ENCODE measurements around the gene FURIN. TPM values are rescaled to one million over a fixed set of nuclear protein-coding genes. Genes with fewer than 3 reads are reported as not detected.

FURIN gene
- total RNA-seq, 1 donor from 2014 or later: 933 TPM

DNA sequence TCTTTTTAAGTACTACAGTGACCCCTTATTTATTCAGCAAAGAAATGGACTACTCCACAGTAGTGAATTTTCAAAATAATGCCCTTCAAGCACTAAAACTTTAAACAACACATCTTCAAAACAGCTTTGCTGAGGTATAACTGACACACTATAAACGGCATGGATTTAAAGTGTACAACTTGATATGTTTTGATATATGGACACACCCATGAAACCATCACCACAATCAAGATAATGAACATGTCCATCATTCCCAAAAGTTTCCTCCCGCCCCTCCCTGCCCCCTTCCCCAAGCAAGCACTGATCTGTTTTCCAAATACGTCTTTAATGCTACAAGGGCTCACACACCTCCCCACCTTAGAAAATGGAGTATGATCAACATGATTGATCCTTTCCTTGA lies 1.6 kb upstream of the FURIN start:
- intact Hi-C loops (cut with micrococcal nuclease): no loop called here

DNA sequence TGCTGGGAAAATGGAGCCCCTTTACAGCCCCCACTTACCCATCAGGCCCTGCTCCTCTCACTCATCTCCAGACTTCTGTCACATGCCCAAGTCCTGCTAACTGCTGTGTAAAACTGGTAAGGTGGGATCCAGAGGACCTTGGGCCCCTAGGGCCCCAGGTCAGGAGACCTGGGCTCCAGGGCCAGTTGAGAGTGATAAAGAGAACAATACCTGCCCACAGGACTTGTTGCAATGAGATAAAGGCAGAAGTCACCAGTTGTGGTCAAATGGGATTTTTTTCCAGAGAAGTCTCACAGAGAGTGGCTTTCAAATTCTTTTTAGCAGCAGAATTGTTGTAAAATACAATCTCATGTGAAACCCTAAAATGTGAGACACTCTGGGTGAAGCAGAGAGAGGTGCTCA lies 753 bp downstream of the FURIN start:
- intact Hi-C loops (cut with micrococcal nuclease): loop anchor here (1.0 to 2.0 kb wide), 3 partner anchors 13 to 39 kb away; no protein-coding TSS in a partner anchor

DNA sequence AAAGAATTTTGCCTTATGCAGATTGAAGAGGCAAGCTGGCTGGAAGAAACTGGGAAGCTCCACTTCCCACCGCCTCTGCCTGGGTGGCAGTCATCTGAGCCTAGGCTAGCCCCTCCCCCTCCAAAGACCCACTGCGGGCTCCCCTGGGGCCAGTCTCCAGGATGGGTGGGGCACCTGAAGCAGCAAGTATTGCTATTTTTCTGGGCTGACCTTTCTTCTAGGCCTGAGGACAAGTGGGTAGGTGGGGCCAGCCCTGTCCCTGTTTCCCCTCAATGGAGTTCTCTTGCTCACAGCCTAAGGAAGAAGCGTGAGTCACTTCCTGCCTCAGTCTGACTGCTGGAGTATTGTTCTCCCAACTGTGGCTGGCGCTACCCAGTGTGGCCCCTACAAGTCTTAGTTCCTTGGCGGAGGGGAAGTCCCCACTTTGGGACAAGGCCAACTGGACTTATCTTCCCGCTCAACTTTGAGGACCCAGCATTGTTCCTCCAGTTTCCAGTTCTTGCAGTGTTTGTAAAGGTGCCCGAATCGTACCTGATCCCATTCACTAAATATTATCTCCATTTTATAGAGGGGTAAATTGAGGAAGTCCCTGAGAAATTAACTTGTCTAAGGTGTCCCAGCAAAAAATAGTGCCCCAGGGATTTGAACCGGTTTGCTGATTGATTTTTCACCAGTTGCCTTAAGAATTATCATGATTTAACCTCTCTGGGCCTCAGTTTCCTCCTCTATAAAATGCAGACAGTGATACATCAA lies 1.4 kb downstream of the FURIN start:
- intact Hi-C loops (cut with micrococcal nuclease): loop anchor here (1.0 to 5.0 kb wide), 7 partner anchors 13 to 221 kb away; partner anchors contain the start of gene HDDC3

DNA sequence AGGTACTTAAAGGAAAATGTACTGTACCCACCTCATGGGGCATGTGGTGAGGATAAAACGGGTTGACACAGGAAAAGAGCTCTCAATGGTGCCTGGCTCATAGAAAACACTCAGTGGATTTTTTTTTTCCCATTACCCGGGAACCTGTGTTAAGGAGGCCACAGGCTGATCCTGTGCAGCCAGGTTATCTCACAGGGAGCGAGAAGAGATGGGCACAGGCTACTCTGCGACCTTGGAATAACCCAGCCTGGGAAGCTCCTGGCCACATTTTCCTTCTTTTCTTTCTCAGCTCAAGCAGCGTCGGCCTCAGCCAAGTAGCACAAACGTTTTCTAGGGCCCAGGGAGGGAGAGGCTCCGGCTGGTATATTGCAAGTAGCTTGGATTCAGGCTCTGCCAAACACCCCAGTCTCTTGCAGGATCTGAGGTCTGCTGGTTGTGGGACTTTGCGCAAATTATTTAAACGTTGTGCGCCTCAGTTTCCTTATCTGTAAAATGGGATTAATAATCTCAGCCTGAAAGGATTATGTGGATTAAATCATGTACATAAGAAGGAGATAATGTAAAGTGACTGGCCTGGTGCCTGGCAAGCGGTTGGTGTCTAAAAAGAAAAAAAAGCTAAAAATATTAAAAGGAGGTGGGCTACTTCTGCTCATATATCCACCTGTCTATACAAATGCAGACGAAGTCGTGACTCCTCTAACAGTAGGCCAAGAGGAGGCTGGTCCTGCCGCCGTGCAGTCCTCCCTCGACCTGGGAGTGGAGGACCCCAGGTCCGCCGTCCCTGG lies 2.2 kb downstream of the FURIN start:
- intact Hi-C loops (cut with micrococcal nuclease): loop anchor here (1.0 to 5.0 kb wide), 4 partner anchors 18 to 222 kb away; partner anchors contain the start of gene HDDC3

DNA sequence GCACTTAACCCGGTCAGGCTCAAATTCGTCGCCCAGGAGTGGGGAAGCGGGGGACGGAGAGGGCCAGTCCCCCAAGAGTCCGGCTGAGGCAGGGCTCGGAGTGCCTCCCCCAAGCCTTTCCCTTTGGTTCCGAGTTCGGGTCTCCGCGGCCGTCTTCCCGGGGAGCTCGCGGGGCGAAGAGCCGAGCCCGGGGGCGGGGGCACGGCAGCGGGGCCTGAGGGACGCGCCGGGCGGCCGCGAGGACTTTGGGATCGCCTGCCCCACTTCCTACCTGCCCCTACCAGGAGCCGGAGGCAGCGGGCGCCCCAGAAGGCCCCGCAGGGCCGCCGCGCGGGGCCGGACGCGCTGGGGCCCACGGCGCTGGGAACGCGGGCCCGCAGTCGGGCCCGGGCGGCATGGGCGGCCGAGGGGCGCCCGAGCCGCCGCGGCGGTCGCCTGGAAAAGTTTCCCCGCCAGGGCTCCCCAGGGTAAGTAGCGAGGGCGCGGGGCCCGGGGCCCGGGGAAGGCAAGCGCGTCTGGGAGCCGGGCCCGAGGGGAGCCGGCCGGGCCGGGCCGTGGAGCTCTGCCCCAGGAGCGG lies 2.8 kb downstream of the FURIN start:
- intact Hi-C loops (cut with micrococcal nuclease): loop anchor here (2.0 to 5.0 kb wide), 2 partner anchors 56 to 61 kb away; partner anchors contain the start of gene HDDC3

DNA sequence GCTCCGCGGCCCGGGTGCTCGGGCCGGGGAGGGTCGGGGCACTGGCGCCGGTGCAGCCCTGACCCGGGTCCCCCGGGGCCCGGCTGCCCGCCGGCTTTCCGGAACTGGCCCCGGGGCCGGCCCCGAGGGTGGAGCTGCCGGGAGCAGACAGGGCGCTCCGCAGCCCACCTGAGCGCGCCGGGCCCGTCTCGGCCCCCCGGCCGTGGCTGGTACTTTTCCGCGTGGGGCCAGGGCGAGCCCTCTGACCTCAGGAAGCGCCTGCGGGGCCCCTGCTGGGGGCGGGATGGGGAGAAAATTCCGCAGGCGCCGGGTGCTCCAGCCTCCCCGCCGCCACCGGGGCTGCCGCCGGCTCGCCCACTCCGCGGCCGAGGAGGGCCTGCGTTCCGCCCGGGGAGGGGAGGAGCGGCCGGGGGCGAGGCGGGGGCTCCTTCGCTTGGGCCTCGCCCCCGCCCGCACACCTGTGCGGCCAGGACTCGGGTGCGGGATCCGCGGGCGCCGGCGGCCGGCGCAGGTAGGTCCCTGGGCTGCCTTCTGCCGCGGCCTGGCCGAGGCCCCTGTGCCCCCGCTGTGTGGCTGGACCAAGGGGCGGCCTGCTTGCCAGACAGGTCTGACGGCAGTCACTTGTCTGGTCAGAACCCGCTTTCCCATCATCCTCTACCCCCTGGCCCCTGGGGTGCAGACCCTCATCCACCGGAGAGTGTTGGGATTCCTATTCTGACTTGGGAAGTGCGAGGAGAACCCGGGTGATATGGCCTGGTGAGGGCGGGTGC lies 3.5 kb downstream of the FURIN start:
- intact Hi-C loops (cut with micrococcal nuclease): loop anchor here (2.0 to 5.0 kb wide), 3 partner anchors 57 to 65 kb away; partner anchors contain the start of gene HDDC3

DNA sequence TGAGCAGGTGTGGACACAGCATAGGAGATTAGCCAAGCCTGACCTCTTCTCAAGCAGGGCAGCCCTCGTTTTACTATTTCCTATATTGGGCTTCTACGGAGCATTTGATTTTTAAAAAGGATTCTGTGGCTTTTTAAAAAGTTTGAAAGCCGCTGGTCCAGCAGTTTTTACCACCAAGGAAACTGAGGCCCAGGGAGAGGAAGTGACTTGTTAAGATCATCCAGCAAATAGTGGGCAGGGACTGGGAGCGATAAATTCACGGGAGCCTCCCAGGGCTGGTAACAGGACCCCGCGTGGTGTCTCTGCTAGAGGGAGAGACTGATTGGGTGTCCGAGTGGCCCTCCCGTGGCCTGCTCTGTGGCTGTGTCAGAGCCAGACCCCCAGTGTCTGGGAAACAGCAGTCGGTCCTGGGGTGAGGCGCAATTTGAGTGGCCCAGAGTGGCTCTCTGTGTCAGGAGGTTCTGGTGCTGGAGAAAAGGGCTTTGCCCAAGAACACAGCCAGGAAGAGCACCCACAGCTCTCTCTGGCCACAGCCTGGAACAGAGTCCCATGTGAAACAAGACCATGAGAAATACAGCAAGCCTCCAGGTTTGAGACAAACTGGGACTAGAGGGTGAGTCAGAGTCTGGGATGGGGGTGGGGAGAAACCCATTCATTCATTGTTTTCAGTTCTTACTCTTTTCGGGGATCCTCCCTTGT lies 4.2 kb downstream of the FURIN start:
- intact Hi-C loops (cut with micrococcal nuclease): loop anchor here (1.0 to 5.0 kb wide), 3 partner anchors 60 to 155 kb away; partner anchors contain the start of genes BLM and HDDC3

DNA sequence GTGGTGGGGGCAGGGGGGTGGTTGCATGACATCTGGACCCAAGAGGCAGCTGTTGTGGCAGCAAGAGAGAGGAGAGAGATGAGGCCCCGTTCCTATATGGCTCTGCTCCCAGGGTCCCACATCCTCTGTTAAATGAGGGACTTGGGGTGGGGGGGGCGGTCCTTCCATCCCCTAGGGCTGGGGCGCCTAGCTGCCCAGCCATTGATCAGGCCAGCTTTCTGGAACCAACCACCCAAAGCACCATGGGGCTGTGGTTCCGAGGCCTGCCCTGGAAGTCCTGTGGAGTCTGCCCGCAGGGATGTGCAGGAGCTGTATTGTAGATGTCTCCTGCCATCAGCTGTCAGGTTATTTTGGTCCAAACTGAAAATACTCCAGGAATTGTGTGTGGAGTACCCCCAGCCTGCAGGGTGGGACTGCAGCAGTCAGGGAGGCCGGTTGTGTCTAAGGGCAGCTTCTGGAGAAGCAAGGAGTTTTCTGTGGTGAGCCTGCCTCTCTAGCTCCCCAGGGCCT lies 5.2 kb downstream of the FURIN start:
- intact Hi-C loops (cut with micrococcal nuclease): loop anchor here (1.0 to 5.0 kb wide), 3 partner anchors 59 to 156 kb away; partner anchors contain the start of genes BLM and HDDC3

DNA sequence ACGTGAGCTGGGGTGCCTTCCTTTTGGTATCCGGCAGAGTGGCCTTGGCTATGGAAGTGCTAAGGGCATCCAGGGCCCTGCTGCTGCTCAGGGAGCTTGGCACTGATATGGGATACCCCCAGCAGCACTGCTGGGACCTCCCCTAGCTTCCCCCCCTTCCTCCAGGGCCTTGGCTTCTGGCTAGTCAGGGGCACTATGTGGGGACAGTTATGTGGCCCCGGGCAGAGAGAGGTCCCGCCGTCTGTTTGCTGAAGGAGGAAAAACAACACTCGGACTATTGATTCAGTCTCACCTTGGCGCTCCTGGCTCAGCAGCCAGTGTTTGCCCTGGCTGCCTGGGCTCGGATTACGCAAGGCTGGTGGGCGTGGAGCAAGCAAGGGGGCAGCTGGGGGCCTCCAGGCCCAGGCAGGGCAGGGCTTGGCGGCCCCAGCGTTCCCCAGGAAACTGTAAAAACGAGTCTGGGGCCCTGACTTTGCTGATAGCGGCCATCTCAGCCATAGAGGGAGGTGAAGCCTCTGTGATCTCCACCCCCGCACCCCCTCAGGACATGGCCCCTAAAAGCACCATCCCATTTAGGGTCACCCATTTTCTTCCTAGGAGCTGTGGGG lies 5.7 kb downstream of the FURIN start:
- intact Hi-C loops (cut with micrococcal nuclease): loop anchor here (1.0 to 5.0 kb wide), 3 partner anchors 58 to 157 kb away; partner anchors contain the start of genes BLM and HDDC3

DNA sequence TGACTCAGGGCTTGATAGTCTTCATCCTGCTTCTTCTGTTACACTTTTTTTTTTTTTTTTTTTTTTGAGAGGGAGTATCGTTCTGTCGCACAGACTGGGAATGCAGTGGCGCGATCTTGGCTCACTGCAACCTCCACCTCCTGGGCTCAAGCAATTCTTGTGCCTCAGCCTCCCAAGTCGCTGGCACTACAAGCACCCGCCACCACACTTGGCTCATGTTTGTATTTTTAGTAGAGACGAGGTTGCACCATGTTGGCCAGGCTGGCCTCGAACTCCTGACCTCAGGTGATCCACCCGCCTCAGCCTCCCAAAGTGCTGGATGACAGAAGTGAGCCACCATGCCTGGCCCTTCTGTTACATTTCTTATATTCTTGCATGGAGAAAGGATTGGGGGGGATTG lies 6.6 kb downstream of the FURIN start:
- intact Hi-C loops (cut with micrococcal nuclease): loop anchor here (1.0 to 5.0 kb wide), 2 partner anchors 11 to 57 kb away; partner anchors contain the start of gene HDDC3

DNA sequence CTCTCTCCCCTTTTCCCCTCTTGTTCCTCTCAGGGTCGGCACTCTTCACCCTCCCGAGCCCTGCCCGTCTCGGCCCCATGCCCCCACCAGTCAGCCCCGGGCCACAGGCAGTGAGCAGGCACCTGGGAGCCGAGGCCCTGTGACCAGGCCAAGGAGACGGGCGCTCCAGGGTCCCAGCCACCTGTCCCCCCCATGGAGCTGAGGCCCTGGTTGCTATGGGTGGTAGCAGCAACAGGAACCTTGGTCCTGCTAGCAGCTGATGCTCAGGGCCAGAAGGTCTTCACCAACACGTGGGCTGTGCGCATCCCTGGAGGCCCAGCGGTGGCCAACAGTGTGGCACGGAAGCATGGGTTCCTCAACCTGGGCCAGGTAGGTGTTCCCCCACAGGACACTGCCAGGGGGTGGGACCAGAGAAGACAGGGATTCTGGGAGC lies 7.2 kb downstream of the FURIN start:
- intact Hi-C loops (cut with micrococcal nuclease): loop anchor here (1.0 kb wide), 1 partner anchor 11 kb away; no protein-coding TSS in a partner anchor

DNA sequence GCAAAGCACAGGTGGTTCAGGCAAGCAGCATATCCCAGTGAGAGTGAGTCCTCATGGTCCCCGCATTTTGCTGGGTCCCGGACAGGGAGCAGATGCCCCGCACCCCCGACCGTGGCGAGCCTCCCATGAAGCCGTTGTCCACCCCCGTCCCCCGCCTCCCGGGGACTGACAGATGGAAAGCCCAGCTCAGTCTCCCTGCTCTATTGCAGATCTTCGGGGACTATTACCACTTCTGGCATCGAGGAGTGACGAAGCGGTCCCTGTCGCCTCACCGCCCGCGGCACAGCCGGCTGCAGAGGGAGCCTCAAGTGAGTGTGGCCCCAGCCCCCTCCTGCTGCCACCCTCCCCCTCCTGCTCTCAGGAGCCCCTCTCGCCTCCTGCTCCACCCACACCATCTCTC lies 7.7 kb downstream of the FURIN start:
- intact Hi-C loops (cut with micrococcal nuclease): no loop called here

DNA sequence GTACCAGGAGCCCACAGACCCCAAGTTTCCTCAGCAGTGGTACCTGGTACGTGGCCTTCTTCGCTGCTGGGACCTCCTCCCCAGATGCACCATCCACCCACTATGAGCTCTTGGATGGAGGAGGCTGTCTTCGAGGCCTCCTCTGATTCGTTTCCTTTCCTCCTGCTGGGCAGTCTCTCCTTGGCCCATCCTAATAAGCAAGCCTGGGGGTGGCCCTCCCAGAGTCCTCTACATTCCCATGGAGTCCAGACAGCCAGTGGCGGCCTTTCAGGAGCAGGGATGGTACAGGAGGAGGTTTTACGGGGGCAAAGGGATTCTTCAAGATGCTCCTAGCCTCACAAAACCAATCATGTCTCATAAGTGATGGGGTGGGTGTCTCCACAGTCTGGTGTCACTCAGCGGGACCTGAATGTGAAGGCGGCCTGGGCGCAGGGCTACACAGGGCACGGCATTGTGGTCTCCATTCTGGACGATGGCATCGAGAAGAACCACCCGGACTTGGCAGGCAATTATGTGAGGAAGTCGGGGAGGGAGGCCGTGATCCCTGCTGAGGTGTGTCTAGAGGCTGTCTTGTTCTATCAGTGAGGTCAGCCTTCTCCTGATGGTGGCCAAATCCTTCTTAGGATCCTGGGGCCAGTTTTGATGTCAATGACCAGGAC lies 8.3 kb downstream of the FURIN start:
- intact Hi-C loops (cut with micrococcal nuclease): no loop called here

DNA sequence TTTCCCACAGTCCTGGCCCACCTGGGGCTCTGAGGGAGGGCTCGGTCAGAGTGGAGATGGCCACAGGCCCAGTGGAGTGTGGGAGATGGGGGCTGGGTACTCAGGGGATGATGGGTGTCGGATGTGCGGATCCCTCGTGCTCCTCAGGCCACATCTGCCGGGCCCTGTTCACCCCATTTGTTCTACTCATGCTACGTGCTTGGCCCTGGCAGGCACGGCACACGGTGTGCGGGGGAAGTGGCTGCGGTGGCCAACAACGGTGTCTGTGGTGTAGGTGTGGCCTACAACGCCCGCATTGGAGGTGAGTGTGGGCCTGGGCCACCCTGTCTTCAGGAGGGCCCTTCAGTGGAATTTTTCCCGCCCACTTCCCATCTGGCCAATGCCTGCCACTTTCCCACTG lies 8.9 kb downstream of the FURIN start:
- intact Hi-C loops (cut with micrococcal nuclease): no loop called here

DNA sequence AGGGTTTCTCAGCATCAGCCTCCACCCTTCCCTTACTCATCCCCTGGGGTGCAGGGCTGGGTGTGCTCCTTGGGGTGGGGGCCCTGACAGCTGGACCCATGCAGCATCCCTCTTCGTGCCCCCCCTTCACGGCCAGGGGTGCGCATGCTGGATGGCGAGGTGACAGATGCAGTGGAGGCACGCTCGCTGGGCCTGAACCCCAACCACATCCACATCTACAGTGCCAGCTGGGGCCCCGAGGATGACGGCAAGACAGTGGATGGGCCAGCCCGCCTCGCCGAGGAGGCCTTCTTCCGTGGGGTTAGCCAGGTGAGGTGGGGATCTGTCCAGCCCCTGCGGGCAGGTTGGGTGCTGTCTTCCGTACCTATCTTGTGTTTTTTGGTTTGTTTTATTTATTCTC lies 9.6 kb downstream of the FURIN start:
- intact Hi-C loops (cut with micrococcal nuclease): no loop called here

DNA sequence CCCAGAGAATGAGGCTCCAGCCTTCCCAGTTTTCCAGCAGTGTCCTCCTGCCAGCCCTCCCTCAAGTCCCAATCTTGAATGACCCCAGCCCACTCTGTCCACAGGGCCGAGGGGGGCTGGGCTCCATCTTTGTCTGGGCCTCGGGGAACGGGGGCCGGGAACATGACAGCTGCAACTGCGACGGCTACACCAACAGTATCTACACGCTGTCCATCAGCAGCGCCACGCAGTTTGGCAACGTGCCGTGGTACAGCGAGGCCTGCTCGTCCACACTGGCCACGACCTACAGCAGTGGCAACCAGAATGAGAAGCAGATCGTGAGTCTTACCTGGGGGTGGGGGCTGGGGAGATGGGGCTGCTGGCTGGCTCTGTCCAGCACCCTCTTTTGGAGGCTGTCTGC lies 10.3 kb downstream of the FURIN start:
- intact Hi-C loops (cut with micrococcal nuclease): no loop called here

DNA sequence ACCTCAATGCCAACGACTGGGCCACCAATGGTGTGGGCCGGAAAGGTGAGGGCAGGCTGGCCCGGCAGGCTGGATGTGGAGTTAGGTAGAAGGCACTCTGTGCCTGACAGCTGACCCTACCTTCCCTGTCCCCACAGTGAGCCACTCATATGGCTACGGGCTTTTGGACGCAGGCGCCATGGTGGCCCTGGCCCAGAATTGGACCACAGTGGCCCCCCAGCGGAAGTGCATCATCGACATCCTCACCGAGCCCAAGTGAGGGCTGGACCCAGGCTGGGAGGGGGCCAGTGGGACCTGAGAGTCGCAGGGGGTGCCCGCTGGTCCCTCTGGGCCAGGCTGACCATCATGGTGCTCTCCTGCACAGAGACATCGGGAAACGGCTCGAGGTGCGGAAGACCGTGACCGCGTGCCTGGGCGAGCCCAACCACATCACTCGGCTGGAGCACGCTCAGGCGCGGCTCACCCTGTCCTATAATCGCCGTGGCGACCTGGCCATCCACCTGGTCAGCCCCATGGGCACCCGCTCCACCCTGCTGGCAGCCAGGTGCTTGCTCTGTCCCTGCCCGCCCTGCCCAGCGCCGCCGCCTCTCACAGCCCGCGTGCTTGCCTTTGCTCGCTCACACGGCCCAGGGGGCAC lies 11.5 kb downstream of the FURIN start:
- intact Hi-C loops (cut with micrococcal nuclease): no loop called here

DNA sequence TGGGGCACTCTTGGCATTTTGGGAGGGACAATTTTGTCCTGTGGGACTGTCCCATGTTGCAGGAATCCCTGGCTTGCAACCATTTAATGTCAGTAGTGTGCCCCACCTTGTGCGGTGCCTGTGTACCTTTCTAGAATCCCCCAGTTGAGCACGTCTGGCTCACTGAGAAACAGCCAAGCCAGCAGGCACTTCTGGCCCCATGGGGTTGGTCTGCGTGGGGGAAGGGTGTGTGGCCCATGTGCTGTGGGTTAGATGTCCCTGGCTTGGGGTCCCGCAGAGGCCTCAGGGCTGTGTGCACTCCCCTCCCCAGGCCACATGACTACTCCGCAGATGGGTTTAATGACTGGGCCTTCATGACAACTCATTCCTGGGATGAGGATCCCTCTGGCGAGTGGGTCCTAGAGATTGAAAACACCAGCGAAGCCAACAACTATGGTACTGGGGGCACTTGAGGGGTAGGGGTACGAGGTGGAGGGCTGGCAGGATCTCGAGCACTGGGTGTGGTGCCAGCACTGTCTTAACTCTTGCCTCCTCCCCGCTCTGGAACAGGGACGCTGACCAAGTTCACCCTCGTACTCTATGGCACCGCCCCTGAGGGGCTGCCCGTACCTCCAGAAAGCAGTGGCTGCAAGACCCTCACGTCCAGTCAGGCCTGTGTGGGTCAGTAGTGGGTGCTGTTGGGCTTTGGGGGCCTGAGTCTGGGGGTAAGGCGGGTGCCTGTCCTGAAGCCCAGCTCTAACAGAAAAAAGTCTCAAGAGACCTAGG lies 12.2 kb downstream of the FURIN start:
- intact Hi-C loops (cut with micrococcal nuclease): no loop called here

Data from T-helper 1 cell treated with Interleukin-12 subunit alpha and Interleukin-12 subunit beta and Interleukin-4 antibody, amounts not matched to agents 30 ng/mL and 1 ng/mL, for 36 hours (primary cell).